G401 (cell line): Measurements from ENCODE around the gene TFEC. TPM values are rescaled to one million over a fixed set of nuclear protein-coding genes. Genes with fewer than 3 reads are reported as not detected.

Experiments used
- DNase-seq: peaks from one replicate; pipeline ENCODE4 v3.0.0-alpha.2; 2015; ENCODE audit warnings: low spot score
- in situ Hi-C: cut with HindIII; loops from 2 replicates; pipeline ENCODE4 v1.10.0; 2016; ENCODE audit warnings: low sequenced_read_pairs, mixed read lengths
- total RNA-seq: library from RNA; depleted of rRNA; stranded (reverse); fragments of >200 nt; shearing (Covaris generic); gene quantifications from 2 replicates; pipeline ENCODE4 v1.2.3, GENCODE V29; 2014

Gene TFEC
- total RNA-seq, 1 experiment from 2014 or later: not detected

GRCh38 chr7:115997221-115997620, 33.3 kb downstream of the TFEC start:
- in situ Hi-C loops: no loop called here
- no peak for DNase-seq

- DNase-seq: no peak
- in situ Hi-C loops: no loop called here
Measured at GRCh38 chr7:115995701-115996100, 34.9 kb downstream of the TFEC start.

GRCh38 chr7:115988401-115988800, 42.2 kb downstream of the TFEC start:
- no peak for DNase-seq
- in situ Hi-C loops: no loop called here

GRCh38 chr7:115987486-115987885, 43.1 kb downstream of the TFEC start:
- DNase-seq: no peak
- in situ Hi-C loops: no loop called here

- in situ Hi-C loops: no loop called here
Measured at GRCh38 chr7:115984105-115984504, 46.5 kb downstream of the TFEC start.

GRCh38 chr7:115980159-115980558, 50.4 kb downstream of the TFEC start:
- DNase-seq: no peak
- in situ Hi-C loops: no loop called here

More at GRCh38 chr7:115984105-115984504, 46.5 kb downstream of the TFEC start:
- DNase-seq: no peak

GRCh38 chr7:115976651-115977050, 53.9 kb downstream of the TFEC start:
- in situ Hi-C loops: no loop called here
- DNase-seq: no peak

GRCh38 chr7:115975766-115976165, 54.8 kb downstream of the TFEC start:
- DNase-seq: no peak

GRCh38 chr7:115973406-115973805, 57.2 kb downstream of the TFEC start:
- in situ Hi-C loops: no loop called here
- no peak for DNase-seq

More at GRCh38 chr7:115975766-115976165, 54.8 kb downstream of the TFEC start:
- in situ Hi-C loops: no loop called here

- no peak for DNase-seq
- in situ Hi-C loops: no loop called here
Measured at GRCh38 chr7:115971506-115971905, 59.1 kb downstream of the TFEC start.

GRCh38 chr7:115968596-115968995, 62.0 kb downstream of the TFEC start:
- in situ Hi-C loops: no loop called here
- no peak for DNase-seq

- in situ Hi-C loops: no loop called here
- no peak for DNase-seq
Measured at GRCh38 chr7:115968171-115968570, 62.4 kb downstream of the TFEC start.

GRCh38 chr7:115965796-115966475, 64.6 kb downstream of the TFEC start:
- in situ Hi-C loops: no loop called here
- no peak for DNase-seq

- in situ Hi-C loops: no loop called here
- DNase-seq: no peak
Measured at GRCh38 chr7:115965236-115965635, 65.3 kb downstream of the TFEC start.

GRCh38 chr7:115964799-115965198, 65.8 kb downstream of the TFEC start:
- no peak for DNase-seq
- in situ Hi-C loops: no loop called here

- in situ Hi-C loops: no loop called here
Measured at GRCh38 chr7:115962340-115962739, 68.2 kb downstream of the TFEC start.

GRCh38 chr7:115953592-115954255, 76.8 kb downstream of the TFEC start:
- in situ Hi-C loops: no loop called here
- no peak for DNase-seq

More at GRCh38 chr7:115962340-115962739, 68.2 kb downstream of the TFEC start:
- no peak for DNase-seq

GRCh38 chr7:115952832-115953231, 77.7 kb downstream of the TFEC start:
- in situ Hi-C loops: no loop called here
- no peak for DNase-seq

- in situ Hi-C loops: no loop called here
- no peak for DNase-seq
Measured at GRCh38 chr7:115951547-115951946, 79.0 kb downstream of the TFEC start.

GRCh38 chr7:115941703-115942268, 88.8 kb downstream of the TFEC start:
- in situ Hi-C loops: no loop called here
- no peak for DNase-seq
